GM21367 (cell line): Measurements from ENCODE around the gene CR1L.
A peak's percentile ranks its signal among the peaks of the same experiment; 100 is the strongest.
"Not testable (repeated sequence)": the region's sequence is repeated elsewhere in the genome, so short reads cannot be mapped to it uniquely, and the experiment has no call there.

ENCODE experiments used
- ATAC-seq: cut with Tn5 transposase; IDR thresholded peaks from one replicate; pipeline ENCODE4 v1.9.1; 2021; ENCODE audit not compliant: unreplicated experiment

Gene CR1L

DNA sequence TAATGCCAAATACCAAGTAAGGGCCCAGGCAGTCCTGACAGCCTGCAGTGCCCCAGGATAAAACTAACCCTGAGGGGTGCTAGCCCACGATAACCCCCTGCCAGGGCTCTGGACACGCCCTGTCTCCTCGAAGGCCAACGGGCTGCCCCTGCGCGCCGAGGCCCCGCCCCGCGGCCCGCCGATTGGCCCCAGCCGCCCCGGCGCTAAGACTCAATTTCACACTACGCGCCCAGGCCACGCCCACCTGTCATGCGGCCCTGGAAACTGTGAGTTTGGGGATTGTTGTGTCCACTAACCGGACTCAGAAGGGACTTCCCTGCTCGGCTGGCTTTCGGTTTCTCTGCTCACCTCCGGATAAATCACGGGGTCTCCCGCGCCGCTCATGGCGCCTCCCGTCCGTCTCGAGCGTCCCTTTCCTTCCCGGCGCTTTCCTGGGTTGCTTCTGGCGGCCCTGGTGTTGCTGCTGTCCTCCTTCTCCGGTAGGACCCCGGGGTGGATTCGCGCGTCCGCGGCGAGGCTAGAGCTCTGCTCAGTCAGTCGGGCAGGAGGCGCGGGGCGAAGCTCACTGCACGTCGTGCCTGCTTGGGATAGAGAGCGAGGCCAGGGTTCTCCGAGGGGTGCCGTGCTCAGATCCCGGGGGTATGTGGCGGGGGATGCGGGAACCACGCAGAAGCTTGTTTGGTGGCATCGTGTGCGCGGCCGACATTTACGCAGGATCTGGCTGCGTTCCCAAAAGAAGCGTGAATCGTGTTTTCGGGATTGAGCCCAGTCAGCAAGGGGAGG lies at the start of gene CR1L:
TSS of gene CR1L (plus strand) at position 282 of the 783 bp plus-strand sequence. CDS start at position 383, 101 bp downstream.
- ATAC-seq, result peak; percentile 71

GRCh38 chr1:207603777-207604176 lies 41.2 kb upstream of the CR1L start:
- ATAC-seq, result no peak

GRCh38 chr1:207605444-207606361 lies 39.2 kb upstream of the CR1L start:
- ATAC-seq, result no peak

- no peak for ATAC-seq
Observed at GRCh38 chr1:207606362-207606755, 38.6 kb upstream of the CR1L start.

DNA sequence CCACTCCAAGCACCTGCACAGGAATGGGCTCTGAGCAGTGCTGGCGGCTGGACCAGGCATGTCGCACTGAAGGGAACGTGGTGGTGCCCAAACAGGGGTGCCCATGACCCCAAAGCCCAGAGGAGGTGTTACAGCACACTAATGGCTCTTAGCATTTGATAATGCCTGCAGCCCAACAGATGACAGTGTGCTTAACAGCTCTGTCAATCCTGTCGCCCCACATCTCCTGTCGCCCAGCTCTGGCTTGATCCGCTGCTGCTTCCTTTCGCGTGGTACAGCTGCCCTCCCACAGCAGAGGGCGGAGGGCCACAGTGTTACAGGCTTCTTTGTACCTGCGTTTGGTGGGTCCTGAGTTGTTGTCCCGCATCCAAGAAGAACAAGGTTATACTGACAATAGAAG lies 32.2 kb upstream of the CR1L start:
- ATAC-seq, result no peak

DNA sequence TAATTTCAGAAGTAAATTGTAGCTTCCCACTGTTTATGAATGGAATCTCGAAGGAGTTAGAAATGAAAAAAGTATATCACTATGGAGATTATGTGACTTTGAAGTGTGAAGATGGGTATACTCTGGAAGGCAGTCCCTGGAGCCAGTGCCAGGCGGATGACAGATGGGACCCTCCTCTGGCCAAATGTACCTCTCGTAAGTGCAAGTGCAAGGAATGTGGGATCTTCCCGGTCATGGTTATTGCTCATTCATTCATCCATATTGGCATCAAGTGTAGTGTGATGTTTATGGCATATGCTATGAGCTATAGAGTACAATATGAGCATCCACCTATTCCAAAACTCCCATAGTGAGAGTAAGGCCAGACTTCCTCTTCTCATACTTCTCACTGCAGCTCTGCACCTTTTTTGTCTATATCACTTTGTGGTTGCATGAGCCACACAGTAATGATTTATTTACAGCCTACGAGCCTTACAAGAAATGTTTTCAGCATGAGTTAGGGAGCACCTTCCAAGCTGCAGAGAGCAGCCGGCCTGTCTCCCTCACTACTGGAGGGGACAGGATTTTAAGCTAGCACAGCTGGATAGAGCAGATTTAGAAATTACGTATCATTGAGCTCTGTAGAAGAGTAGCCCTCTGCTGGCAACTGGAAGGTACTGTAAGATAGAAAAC lies 24.9 kb upstream of the CR1L start:
- peak; percentile 87 for ATAC-seq

GRCh38 chr1:207620543-207620893 lies 24.4 kb upstream of the CR1L start:
- ATAC-seq, result no peak

- ATAC-seq, result not testable (repeated sequence)
Observed at GRCh38 chr1:207625504-207626071, 19.3 kb upstream of the CR1L start.

- no peak for ATAC-seq
Observed at GRCh38 chr1:207626972-207627337, 18.0 kb upstream of the CR1L start.

- no peak for ATAC-seq
Observed at GRCh38 chr1:207627496-207627895, 17.4 kb upstream of the CR1L start.

DNA sequence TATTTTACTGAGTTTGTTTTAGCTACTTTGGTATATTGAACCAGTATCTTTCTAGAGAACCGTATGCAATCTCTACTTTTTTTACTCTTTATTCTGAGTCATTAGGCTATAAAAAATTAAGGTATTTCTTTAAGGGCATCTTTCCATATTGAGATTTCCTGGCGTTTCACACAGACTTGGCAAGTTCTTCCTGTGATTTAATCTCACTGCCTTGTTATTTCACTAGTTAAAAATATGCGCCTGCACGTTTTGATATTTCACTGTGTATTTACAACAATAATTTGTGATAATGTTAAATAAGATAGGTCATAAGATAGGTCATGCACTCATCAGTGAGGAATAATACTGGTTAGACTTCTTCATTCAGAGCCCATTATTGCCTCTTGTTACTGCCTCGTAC lies 16.2 kb upstream of the CR1L start:
- no peak for ATAC-seq

GRCh38 chr1:207631137-207631536 lies 13.8 kb upstream of the CR1L start:
- no peak for ATAC-seq

DNA sequence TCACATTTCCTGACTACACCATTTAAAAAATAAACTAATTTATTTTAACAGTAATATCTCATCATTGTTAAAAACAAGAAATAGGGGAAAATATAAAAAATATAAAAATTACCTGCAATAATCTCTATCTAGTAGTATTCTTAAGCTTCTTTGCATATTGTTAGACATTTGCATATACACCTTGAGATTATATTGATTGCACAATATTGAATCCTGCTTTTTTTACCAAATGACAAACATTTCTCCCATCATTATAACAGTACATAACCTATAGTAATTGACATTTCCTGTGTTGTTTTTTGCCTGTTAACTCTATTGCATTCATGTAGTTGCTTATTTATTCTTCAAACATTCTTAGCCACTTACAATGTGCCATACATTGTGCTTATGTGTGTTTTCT lies 11.7 kb upstream of the CR1L start:
- no peak for ATAC-seq

- ATAC-seq, result not testable (repeated sequence)
Observed at GRCh38 chr1:207633699-207634289, 11.1 kb upstream of the CR1L start.

DNA sequence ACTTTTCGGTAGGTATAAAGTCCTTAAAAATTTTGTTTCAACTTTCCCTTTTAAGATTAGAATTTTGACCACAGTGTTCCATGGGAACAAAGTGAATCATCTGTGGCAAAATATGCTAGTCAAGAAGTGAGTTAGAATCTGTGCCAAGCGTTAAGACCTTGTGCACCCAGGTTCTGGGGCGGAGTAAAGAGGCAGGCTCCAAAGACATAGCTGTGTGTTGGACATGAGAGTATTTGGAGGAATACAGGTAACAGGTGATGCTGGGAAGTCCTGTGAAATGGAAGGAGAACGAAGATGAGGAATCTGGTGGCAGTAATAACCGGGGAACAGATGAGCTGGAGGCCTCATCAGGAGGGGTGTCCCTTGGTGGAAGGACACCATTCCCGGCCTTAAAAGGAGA lies 10.6 kb upstream of the CR1L start:
- not testable (repeated sequence) for ATAC-seq

- not testable (repeated sequence) for ATAC-seq
Observed at GRCh38 chr1:207635569-207636186, 9.3 kb upstream of the CR1L start.

DNA sequence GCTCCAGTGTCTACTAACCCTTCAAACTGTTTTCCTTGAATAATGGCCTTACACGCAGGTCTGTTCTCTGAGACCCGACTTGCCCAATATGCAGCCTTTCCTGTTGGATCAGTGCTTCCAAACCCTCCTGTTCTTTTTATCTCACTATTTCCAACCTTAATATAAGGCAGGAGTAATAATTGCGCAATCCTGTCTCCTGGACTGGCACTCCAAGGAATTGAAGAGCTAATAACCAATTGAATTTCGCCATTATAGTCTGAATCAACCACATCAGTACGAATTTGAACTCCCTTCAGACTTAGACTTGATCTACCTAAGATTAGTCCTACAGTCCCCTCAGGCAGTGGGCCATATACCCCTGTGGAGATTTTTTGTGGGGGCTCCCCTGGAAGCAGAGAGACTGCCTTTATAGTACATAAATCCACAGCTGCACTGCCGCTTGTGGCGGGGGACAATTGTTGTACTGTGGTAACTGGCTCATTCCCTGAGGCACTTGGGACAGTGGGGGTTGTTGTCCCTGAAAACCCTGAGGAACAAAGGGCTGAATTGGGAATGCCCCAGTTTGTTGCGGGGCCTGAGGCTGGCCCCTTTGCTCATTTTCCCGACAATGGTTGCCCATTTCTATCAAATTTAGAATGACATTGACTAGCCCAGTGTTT lies 6.3 kb upstream of the CR1L start:
- not testable (repeated sequence) for ATAC-seq

DNA sequence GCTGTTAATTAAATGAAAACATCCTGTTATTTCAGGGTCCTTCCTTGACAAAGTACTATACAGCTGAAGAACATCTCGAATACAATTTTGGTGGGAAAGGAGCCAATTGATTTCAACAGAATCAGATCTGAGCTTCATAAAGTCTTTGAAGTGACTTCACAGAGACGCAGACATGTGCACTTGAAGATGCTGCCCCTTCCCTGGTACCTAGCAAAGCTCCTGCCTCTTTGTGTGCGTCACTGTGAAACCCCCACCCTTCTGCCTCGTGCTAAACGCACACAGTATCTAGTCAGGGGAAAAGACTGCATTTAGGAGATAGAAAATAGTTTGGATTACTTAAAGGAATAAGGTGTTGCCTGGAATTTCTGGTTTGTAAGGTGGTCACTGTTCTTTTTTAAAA lies 5.6 kb upstream of the CR1L start:
- ATAC-seq, result not testable (repeated sequence)

DNA sequence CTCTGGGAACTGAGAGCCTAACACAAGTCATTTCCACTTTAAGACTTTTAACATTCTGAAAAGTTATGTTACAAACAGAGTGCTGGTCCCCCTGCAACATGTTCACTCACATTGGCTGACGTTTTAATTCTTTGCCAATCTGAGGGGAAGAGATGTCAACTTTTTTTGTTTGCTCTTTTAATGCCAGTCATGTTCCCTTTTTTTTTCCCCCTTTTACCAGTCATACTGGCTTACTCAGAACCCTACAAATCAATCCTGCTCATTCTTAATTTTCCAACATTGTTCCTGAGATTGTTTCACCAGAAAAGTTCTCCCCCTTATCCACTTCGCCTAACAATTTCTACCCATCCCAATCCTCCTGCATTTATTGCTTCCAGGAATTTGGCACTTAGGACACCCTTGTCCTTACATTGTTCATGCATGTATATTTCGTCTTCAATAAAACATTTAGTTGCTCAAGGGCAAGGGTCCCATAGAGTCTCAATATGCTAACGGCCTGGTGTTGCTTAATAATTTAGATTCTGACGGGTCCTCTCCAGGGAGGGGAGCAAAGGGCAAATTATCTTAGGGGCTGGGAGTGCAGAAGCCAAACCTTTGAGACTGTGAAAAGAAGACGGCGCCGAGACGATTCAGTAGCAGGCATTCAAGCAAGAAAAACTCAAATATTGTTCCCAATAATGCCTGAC lies 624 bp upstream of the CR1L start:
- no peak for ATAC-seq
